ENCODE data around the gene C15orf39. TPM values are rescaled to one million over a fixed set of nuclear protein-coding genes. Genes with fewer than 3 reads are reported as not detected.

Gene C15orf39
- total RNA-seq, 1 donor from 2014 or later, result 132 TPM

- DNase-seq (ENCODE audit: low spot score), result no peak
- Mint-ChIP-seq H3K9me3 (ENCODE audit: unreplicated experiment) (no peaks in the 10 kb centered on the region), H3K4me3 (ENCODE audit: unreplicated experiment) (no peak overlapping the region), H3K4me1 (ENCODE audit: unreplicated experiment) (peaks cover 4% of the 10 kb centered on the region), H3K27ac (ENCODE audit: unreplicated experiment) (no peak overlapping the region), H3K27me3 (ENCODE audit: unreplicated experiment) (peaks cover 6% of the 10 kb centered on the region), H3K36me3 (ENCODE audit: low read depth, unreplicated experiment) (peaks cover 12% of the 10 kb centered on the region)
- no peak for TF ChIP-seq CTCF (IDR thresholded peaks at IDR 0.05; ENCODE audit: unreplicated experiment)
These were observed 33.9 kb upstream of the C15orf39 start for GRCh38 chr15:75167588-75168350.

GRCh38 chr15:75168374-75168773 lies 33.3 kb upstream of the C15orf39 start:
- Mint-ChIP-seq H3K4me3 (ENCODE audit: unreplicated experiment) (no peak overlapping the region), H3K27ac (ENCODE audit: unreplicated experiment) (no peak overlapping the region), H3K36me3 (ENCODE audit: low read depth, unreplicated experiment) (peaks cover 12% of the 10 kb centered on the region), H3K4me1 (ENCODE audit: unreplicated experiment) (peaks cover 4% of the 10 kb centered on the region), H3K9me3 (ENCODE audit: unreplicated experiment) (no peaks in the 10 kb centered on the region), H3K27me3 (ENCODE audit: unreplicated experiment) (peaks cover 6% of the 10 kb centered on the region)
- DNase-seq (ENCODE audit: low spot score), result no peak
- TF ChIP-seq CTCF (IDR thresholded peaks at IDR 0.05; ENCODE audit: unreplicated experiment), result no peak

- peaks cover 6% of the 10 kb centered on the region for H3K27me3 Mint-ChIP-seq (ENCODE audit: unreplicated experiment)
- TF ChIP-seq CTCF (IDR thresholded peaks at IDR 0.05; ENCODE audit: unreplicated experiment), result no peak
- no peak overlapping the region for H3K4me3 Mint-ChIP-seq (ENCODE audit: unreplicated experiment)
- no peak overlapping the region for H3K27ac Mint-ChIP-seq (ENCODE audit: unreplicated experiment)
- no peak for DNase-seq (ENCODE audit: low spot score)
- H3K36me3 Mint-ChIP-seq (ENCODE audit: low read depth, unreplicated experiment), result peaks cover 12% of the 10 kb centered on the region
- H3K9me3 Mint-ChIP-seq (ENCODE audit: unreplicated experiment), result no peaks in the 10 kb centered on the region
- peaks cover 4% of the 10 kb centered on the region for H3K4me1 Mint-ChIP-seq (ENCODE audit: unreplicated experiment)
These were observed 31.5 kb upstream of the C15orf39 start for GRCh38 chr15:75170203-75170602.

- DNase-seq (ENCODE audit: low spot score), result no peak
- Mint-ChIP-seq H3K27me3 (ENCODE audit: unreplicated experiment) (peaks cover 6% of the 10 kb centered on the region), H3K9me3 (ENCODE audit: unreplicated experiment) (no peaks in the 10 kb centered on the region), H3K27ac (ENCODE audit: unreplicated experiment) (no peak overlapping the region), H3K36me3 (ENCODE audit: low read depth, unreplicated experiment) (peaks cover 12% of the 10 kb centered on the region), H3K4me3 (ENCODE audit: unreplicated experiment) (no peak overlapping the region), H3K4me1 (ENCODE audit: unreplicated experiment) (peaks cover 4% of the 10 kb centered on the region)
- no peak for TF ChIP-seq CTCF (IDR thresholded peaks at IDR 0.05; ENCODE audit: unreplicated experiment)
These were observed 30.9 kb upstream of the C15orf39 start for GRCh38 chr15:75170711-75171341.

GRCh38 chr15:75171408-75171807 lies 30.3 kb upstream of the C15orf39 start:
- no peak overlapping the region for H3K27ac Mint-ChIP-seq (ENCODE audit: unreplicated experiment)
- no peak for DNase-seq (ENCODE audit: low spot score)
- H3K36me3 Mint-ChIP-seq (ENCODE audit: low read depth, unreplicated experiment), result peaks cover 11% of the 10 kb centered on the region
- H3K9me3 Mint-ChIP-seq (ENCODE audit: unreplicated experiment), result no peaks in the 10 kb centered on the region
- H3K4me3 Mint-ChIP-seq (ENCODE audit: unreplicated experiment), result no peak overlapping the region
- H3K4me1 Mint-ChIP-seq (ENCODE audit: unreplicated experiment), result peaks cover 4% of the 10 kb centered on the region
- peaks cover 6% of the 10 kb centered on the region for H3K27me3 Mint-ChIP-seq (ENCODE audit: unreplicated experiment)
- no peak for TF ChIP-seq CTCF (IDR thresholded peaks at IDR 0.05; ENCODE audit: unreplicated experiment)
